ENCODE results near the gene CNTNAP2.

- no peak for TF ChIP-seq NFRKB (IDR thresholded peaks at IDR 0.05)
- no peak for TF ChIP-seq SP1 (IDR thresholded peaks at IDR 0.05)
- no peak for TF ChIP-seq FOXK2 (IDR thresholded peaks at IDR 0.05)
- no peak for TF ChIP-seq FOXM1 (IDR thresholded peaks at IDR 0.05; ENCODE audit: borderline replicate concordance)
- no peak for TF ChIP-seq CTBP1 (IDR thresholded peaks at IDR 0.05; ENCODE audit: borderline replicate concordance)
- no peak for TF ChIP-seq ELF4 (IDR thresholded peaks at IDR 0.05)
- no peak for TF ChIP-seq HDGF (IDR thresholded peaks at IDR 0.05; ENCODE audit: borderline replicate concordance)
- TF ChIP-seq ZNF384 (IDR thresholded peaks at IDR 0.05): no peak
- TF ChIP-seq BHLHE40 (IDR thresholded peaks at IDR 0.05; ENCODE audit: borderline replicate concordance): no peak
- TF ChIP-seq SUZ12 (IDR thresholded peaks at IDR 0.05): no peak
- no peak for TF ChIP-seq PKNOX1 (IDR thresholded peaks at IDR 0.05)
- TF ChIP-seq TARDBP (IDR thresholded peaks at IDR 0.05): no peak
- TF ChIP-seq FOXA1 (IDR thresholded peaks at IDR 0.05): no peak
- no peak for TF ChIP-seq LEF1 (IDR thresholded peaks at IDR 0.05; ENCODE audit: borderline replicate concordance)
Measured at GRCh38 chr7:148093375-148094166, 1977.0 kb downstream of the CNTNAP2 start.
